ENCODE data around the gene MCAM. TPM values are rescaled to one million over a fixed set of nuclear protein-coding genes. Genes with fewer than 3 reads are reported as not detected.
A peak's percentile ranks its signal among the peaks of the same experiment; 100 is the strongest.

MCAM gene
- total RNA-seq, 2 experiments from 2014 or later: 0.69 to 1.3 TPM

DNA sequence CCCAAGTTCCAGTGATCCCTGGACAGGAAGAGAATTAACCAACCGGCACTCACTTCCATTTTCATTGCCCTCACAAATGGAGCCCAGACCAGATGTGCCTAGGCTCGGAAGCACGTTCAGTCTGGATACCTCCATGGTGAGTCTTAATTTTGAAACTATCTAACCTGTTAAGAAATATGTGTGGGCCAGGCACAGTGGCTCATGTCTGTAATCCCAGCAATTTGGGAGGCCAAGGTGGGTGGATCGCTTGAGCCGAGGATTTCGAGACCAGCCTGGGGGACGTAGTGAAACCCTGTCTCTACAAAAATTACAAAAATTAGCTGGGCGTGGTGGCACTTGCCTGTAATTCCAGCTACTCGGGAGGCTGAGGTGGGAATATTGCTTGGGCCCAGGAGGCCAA, 31.5 kb downstream of the MCAM start:
- Histone ChIP-seq H3K4me2 (ENCODE audit: low read length) (no peak overlapping the region), H4K20me1 (ENCODE audit: insufficient read depth, low read length) (no peaks in the 10 kb centered on the region), H3K36me3 (ENCODE audit: insufficient read depth, low read length) (peaks cover 56% of the 10 kb centered on the region), H3K9me3 (ENCODE audit: low read length) (no peaks in the 10 kb centered on the region), H3K79me2 (ENCODE audit: insufficient read depth, low read depth, low read length) (no peaks in the 10 kb centered on the region), H2AFZ (ENCODE audit: low read length) (no peak overlapping the region), H3K4me3 (ENCODE audit: low read depth, low read length, poor library complexity, severe bottlenecking) (no peak overlapping the region), H3K9me2 (ENCODE audit: insufficient read depth, low read length) (no peaks in the 10 kb centered on the region), H3K27ac (ENCODE audit: low read depth, low read length, poor library complexity, severe bottlenecking) (no peak overlapping the region), H3K4me1 (ENCODE audit: insufficient read depth, low read length, poor library complexity, severe bottlenecking) (peaks cover 8% of the 10 kb centered on the region)
- TF ChIP-seq, protein P1, sequence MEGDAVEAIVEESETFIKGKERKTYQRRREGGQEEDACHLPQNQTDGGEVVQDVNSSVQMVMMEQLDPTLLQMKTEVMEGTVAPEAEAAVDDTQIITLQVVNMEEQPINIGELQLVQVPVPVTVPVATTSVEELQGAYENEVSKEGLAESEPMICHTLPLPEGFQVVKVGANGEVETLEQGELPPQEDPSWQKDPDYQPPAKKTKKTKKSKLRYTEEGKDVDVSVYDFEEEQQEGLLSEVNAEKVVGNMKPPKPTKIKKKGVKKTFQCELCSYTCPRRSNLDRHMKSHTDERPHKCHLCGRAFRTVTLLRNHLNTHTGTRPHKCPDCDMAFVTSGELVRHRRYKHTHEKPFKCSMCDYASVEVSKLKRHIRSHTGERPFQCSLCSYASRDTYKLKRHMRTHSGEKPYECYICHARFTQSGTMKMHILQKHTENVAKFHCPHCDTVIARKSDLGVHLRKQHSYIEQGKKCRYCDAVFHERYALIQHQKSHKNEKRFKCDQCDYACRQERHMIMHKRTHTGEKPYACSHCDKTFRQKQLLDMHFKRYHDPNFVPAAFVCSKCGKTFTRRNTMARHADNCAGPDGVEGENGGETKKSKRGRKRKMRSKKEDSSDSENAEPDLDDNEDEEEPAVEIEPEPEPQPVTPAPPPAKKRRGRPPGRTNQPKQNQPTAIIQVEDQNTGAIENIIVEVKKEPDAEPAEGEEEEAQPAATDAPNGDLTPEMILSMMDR (conservative IDR thresholded peaks at IDR 0.05; ENCODE audit: low read length): no peak
- no peak for TF ChIP-seq EZH2phosphoT487 (IDR thresholded peaks at IDR 0.05; ENCODE audit: borderline replicate concordance, low read depth, low read length)
- POLR2A ChIA-PET: no interaction called here
- CTCF ChIA-PET (ENCODE audit: unreplicated experiment): no interaction called here
- no peak for DNase-seq (ENCODE audit: low spot score)
- BruUV-seq (replicated peaks): no TSS peak
- intact Hi-C loops (cut with micrococcal nuclease; ENCODE audit: unreplicated experiment): no loop called here

DNA sequence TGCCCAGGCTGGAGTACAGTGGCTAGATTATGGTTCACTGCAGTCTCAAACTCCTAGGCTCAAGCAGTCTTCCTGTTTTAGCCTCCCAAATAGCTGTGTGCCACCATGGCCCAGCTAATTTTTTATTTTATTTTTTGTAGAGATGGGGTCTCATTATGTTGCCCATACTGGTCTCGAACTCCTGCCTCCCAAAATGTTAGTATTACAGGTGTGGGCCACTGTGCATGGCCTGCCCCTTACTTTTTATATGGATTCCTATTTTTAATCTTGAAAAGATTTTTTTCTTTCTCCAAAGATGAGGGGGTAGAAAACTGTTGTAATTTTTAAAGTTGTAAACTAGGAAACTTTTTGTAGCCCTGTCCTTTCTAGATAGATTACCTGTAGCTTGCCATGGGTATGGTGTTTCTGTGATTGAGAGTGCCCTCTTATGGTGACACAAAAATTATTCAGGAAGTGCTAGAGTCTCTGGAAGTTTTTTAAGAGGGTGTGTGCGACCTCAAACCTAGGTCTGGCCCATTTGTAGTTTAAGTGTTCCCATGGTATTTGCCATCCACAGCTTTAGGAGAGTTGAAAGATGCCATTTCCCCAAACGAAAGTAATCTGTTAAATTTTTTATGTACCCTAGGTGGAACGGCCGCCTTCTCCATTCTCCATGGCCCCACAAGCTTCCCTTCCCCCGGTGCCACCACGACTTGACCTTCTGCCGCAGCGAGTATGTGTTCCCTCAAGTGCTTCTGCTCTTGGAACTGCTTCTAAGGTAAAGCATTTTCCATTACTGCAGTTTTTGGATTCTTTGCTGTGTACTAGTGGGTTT, 32.4 kb downstream of the MCAM start:
- intact Hi-C loops (cut with micrococcal nuclease; ENCODE audit: unreplicated experiment): loop anchor here (1.0 to 5.0 kb wide), 2 partner anchors 42 to 78 kb away; partner anchors contain the start of gene CBL
- Histone ChIP-seq H3K4me2 (ENCODE audit: low read length) (no peak overlapping the region), H3K4me3 (ENCODE audit: low read depth, low read length, poor library complexity, severe bottlenecking) (no peak overlapping the region), H3K27ac (ENCODE audit: low read depth, low read length, poor library complexity, severe bottlenecking) (no peak overlapping the region), H3K4me1 (ENCODE audit: insufficient read depth, low read length, poor library complexity, severe bottlenecking) (peaks cover 8% of the 10 kb centered on the region), H3K36me3 (ENCODE audit: insufficient read depth, low read length) (peaks cover 55% of the 10 kb centered on the region), H3K79me2 (ENCODE audit: insufficient read depth, low read depth, low read length) (no peaks in the 10 kb centered on the region), H3K9me3 (ENCODE audit: low read length) (no peaks in the 10 kb centered on the region), H3K9me2 (ENCODE audit: insufficient read depth, low read length) (no peaks in the 10 kb centered on the region), H4K20me1 (ENCODE audit: insufficient read depth, low read length) (no peaks in the 10 kb centered on the region), H2AFZ (ENCODE audit: low read length) (no peak overlapping the region)
- ChIA-PET POLR2A (interaction anchor here (0.6 to 1.0 kb wide), 2 partner anchors 33 to 79 kb away, joined by 3 to 4 read pairs; partner anchors contain the start of gene CBL), CTCF (ENCODE audit: unreplicated experiment) (interaction anchor here (0.5 to 0.8 kb wide), 2 partner anchors 15 to 140 kb away, joined by 3 to 7 read pairs; no protein-coding TSS in a partner anchor)
- TF ChIP-seq, protein P1 (conservative IDR thresholded peaks at IDR 0.05; ENCODE audit: low read length): peak; percentile 94
- TF ChIP-seq EZH2phosphoT487 (IDR thresholded peaks at IDR 0.05; ENCODE audit: borderline replicate concordance, low read depth, low read length): no peak
- no TSS peak for BruUV-seq (replicated peaks)
- DNase-seq (ENCODE audit: low spot score): peak; percentile 74

DNA sequence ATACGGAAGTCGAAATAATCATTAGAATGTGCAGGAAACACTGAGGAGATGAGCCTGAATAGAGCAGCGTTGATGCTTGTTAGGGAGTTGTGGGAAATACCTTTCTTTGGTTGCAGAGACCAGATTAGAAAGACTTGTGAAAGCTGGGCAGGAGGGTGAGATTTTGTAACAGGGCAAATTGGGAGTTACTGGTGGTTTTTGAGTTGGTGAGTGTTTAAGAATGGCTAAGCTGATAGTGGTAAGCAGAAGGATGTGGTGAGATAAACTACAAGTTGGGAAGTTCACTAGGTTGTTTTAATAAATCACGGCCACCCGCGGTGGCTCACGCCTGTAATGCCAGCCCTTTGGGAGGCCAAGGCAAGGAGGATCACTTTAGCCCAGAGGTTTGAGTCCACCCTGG, 34.4 kb downstream of the MCAM start:
- Histone ChIP-seq H3K4me3 (ENCODE audit: low read depth, low read length, poor library complexity, severe bottlenecking) (no peak overlapping the region), H3K4me1 (ENCODE audit: insufficient read depth, low read length, poor library complexity, severe bottlenecking) (peaks cover 8% of the 10 kb centered on the region), H3K27ac (ENCODE audit: low read depth, low read length, poor library complexity, severe bottlenecking) (no peak overlapping the region), H4K20me1 (ENCODE audit: insufficient read depth, low read length) (no peaks in the 10 kb centered on the region), H3K9me3 (ENCODE audit: low read length) (no peaks in the 10 kb centered on the region), H3K4me2 (ENCODE audit: low read length) (no peak overlapping the region), H3K9me2 (ENCODE audit: insufficient read depth, low read length) (no peaks in the 10 kb centered on the region), H3K36me3 (ENCODE audit: insufficient read depth, low read length) (peaks cover 55% of the 10 kb centered on the region), H3K79me2 (ENCODE audit: insufficient read depth, low read depth, low read length) (no peaks in the 10 kb centered on the region), H2AFZ (ENCODE audit: low read length) (no peak overlapping the region)
- BruUV-seq (replicated peaks): no TSS peak
- no peak for TF ChIP-seq EZH2phosphoT487 (IDR thresholded peaks at IDR 0.05; ENCODE audit: borderline replicate concordance, low read depth, low read length)
- TF ChIP-seq, protein P1 (conservative IDR thresholded peaks at IDR 0.05; ENCODE audit: low read length): no peak
- POLR2A ChIA-PET: interaction anchor here (1.0 to 1.2 kb wide), 4 partner anchors 18 to 77 kb away, joined by 3 to 7 read pairs (median 4); partner anchors contain the start of gene CBL
- CTCF ChIA-PET (ENCODE audit: unreplicated experiment): interaction anchor here (1.3 kb wide), 1 partner anchor 77 kb away, joined by 3 read pairs; the partner anchor contains the start of gene CBL
- intact Hi-C loops (cut with micrococcal nuclease; ENCODE audit: unreplicated experiment): loop anchor here (5.0 kb wide), 1 partner anchor 40 kb away; no protein-coding TSS in a partner anchor
- no peak for DNase-seq (ENCODE audit: low spot score)

All from OCI-LY7 (cell line).